ENCODE measurements around the gene CEP162. TPM values are rescaled to one million over a fixed set of nuclear protein-coding genes. Genes with fewer than 3 reads are reported as not detected.

The CEP162 gene
- total RNA-seq, 1 experiment from 2014 or later: 2.3 TPM

DNA sequence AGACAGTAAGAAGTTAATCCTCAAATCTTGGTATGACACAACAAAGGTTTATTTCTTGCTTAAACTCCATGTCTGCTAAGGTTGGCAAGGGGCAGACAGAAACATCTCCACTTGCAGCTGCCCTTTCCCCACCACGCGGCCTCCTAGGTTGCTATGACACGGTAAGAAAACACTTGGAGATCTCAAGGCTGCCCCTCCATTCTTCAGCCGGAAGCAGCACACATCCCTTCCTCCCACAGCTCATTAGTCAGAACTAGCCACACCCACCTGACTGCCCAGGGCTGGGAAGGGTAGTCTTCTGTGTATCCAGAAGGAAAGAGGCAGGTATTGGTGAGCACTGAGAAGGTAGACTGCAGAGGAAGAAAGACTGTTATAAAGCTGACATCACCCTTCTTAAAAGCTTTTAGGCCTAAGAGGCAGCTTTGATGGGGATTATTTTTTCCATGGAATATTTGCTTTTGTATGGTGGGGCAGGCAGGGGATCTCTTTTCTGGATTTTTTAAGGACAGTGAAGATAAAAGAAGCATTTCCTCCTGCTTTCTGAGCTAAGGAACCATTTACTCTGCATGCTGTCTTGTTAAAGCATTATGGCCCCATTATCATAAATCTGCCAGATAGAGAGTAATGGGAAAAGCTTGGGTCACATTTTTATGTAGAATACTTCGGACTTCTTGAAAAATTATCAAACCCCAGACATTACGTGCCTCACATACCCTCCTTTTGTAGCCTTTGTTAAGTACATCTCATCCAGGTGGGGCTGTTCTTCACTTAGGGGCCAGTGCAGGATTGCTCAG is 152.3 kb downstream of the CEP162 start:
- no peaks in the 10 kb centered on the region for H3F3A ChIP-seq (ENCODE audit: low read length, unreplicated experiment)
- TF ChIP-seq CTCF (conservative IDR thresholded peaks at IDR 0.05; ENCODE audit: low read depth, low read length) (no peak), EZH2 (IDR thresholded peaks at IDR 0.05; ENCODE audit: low read length, unreplicated experiment) (no peak), EZH2phosphoT487 (IDR thresholded peaks at IDR 0.05; ENCODE audit: borderline replicate concordance, low read length) (no peak)
- H3K4me3 ChIP-seq (ENCODE audit: low read length): no peak overlapping the region
- H3K9ac ChIP-seq (ENCODE audit: low read length): no peak overlapping the region
- no peak overlapping the region for H2AFZ ChIP-seq (ENCODE audit: low read length)
- H3K27me3 ChIP-seq (ENCODE audit: low read length): no peaks in the 10 kb centered on the region
- CTCF ChIA-PET: no interaction called here
- intact Hi-C loops (cut with micrococcal nuclease): no loop called here
- no peak overlapping the region for H3K4me2 ChIP-seq (ENCODE audit: low read length)
- H3K27ac ChIP-seq (ENCODE audit: low read length): no peak overlapping the region
- DNase-seq (peak; percentile 31), ATAC-seq (no peak)
- BruUV-seq (replicated peaks): no TSS peak
- H3K4me1 ChIP-seq (ENCODE audit: insufficient read depth, low read length): no peaks in the 10 kb centered on the region
- no peaks in the 10 kb centered on the region for H4K20me1 ChIP-seq (ENCODE audit: low read length)
- POLR2A ChIA-PET (ENCODE audit: unreplicated experiment): no interaction called here
- no peaks in the 10 kb centered on the region for H3K79me2 ChIP-seq (ENCODE audit: low read length)
- H3K9me3 ChIP-seq (ENCODE audit: low read length): no peaks in the 10 kb centered on the region
- no peaks in the 10 kb centered on the region for H3K9me2 ChIP-seq (replicated peaks; ENCODE audit: low read length)
- no peaks in the 10 kb centered on the region for H3K36me3 ChIP-seq (ENCODE audit: low read depth, low read length)

Other genes starting within 250 kb of the CEP162 start
- gene MRAP2, start 193.9 kb downstream of the CEP162 start, total RNA-seq (2014; rRNA removed): 0.07 and 0.12 TPM in 2 replicates

All from PC-3 (cell line).